CD4-positive, alpha-beta T cell treated with Interleukin-17A for 4 hours (primary cell): ENCODE results near the gene NOS1AP.
"Not testable (repeated sequence)": the region's sequence is repeated elsewhere in the genome, so short reads cannot be mapped to it uniquely, and the experiment has no call there.

Experiments
- DNase-seq: peaks from one replicate; pipeline ENCODE4 v3.0.0-alpha.2; 2020; ENCODE audit warnings: mixed read lengths

Gene NOS1AP

GRCh38 chr1:162060314-162060713 is 9.2 kb upstream of the NOS1AP start:
- DNase-seq, result no peak

- DNase-seq, result no peak
Measured at GRCh38 chr1:162062542-162063015, 6.9 kb upstream of the NOS1AP start.

GRCh38 chr1:162065016-162065415 is 4.5 kb upstream of the NOS1AP start:
- DNase-seq, result no peak

GRCh38 chr1:162066836-162067235 is 2.7 kb upstream of the NOS1AP start:
- DNase-seq, result not testable (repeated sequence)

GRCh38 chr1:162067466-162067865 is 2.0 kb upstream of the NOS1AP start:
- no peak for DNase-seq

GRCh38 chr1:162068301-162068700 is 1.2 kb upstream of the NOS1AP start:
- no peak for DNase-seq

GRCh38 chr1:162070094-162070748 is 730 bp downstream of the NOS1AP start:
- DNase-seq, result no peak

- DNase-seq, result no peak
Measured at GRCh38 chr1:162070825-162071224, 1.3 kb downstream of the NOS1AP start.

- DNase-seq, result no peak
Measured at GRCh38 chr1:162072740-162073139, 3.2 kb downstream of the NOS1AP start.

GRCh38 chr1:162074276-162075005 is 5.0 kb downstream of the NOS1AP start:
- no peak for DNase-seq

GRCh38 chr1:162075862-162076261 is 6.4 kb downstream of the NOS1AP start:
- no peak for DNase-seq

- no peak for DNase-seq
Measured at GRCh38 chr1:162077648-162078299, 8.3 kb downstream of the NOS1AP start.

- DNase-seq, result no peak
Measured at GRCh38 chr1:162079030-162079429, 9.5 kb downstream of the NOS1AP start.

GRCh38 chr1:162080472-162081015 is 11.1 kb downstream of the NOS1AP start:
- no peak for DNase-seq

GRCh38 chr1:162081316-162081715 is 11.8 kb downstream of the NOS1AP start:
- no peak for DNase-seq

- DNase-seq, result not testable (repeated sequence)
Measured at GRCh38 chr1:162082080-162082479, 12.6 kb downstream of the NOS1AP start.

- DNase-seq, result no peak
Measured at GRCh38 chr1:162083273-162083672, 13.8 kb downstream of the NOS1AP start.

GRCh38 chr1:162085991-162086390 is 16.5 kb downstream of the NOS1AP start:
- no peak for DNase-seq

- DNase-seq, result no peak
Measured at GRCh38 chr1:162087111-162087510, 17.6 kb downstream of the NOS1AP start.

- DNase-seq, result no peak
Measured at GRCh38 chr1:162087574-162087973, 18.1 kb downstream of the NOS1AP start.

- DNase-seq, result no peak
Measured at GRCh38 chr1:162088281-162088969, 18.9 kb downstream of the NOS1AP start.

- no peak for DNase-seq
Measured at GRCh38 chr1:162089748-162090147, 20.3 kb downstream of the NOS1AP start.

GRCh38 chr1:162090378-162090777 is 20.9 kb downstream of the NOS1AP start:
- no peak for DNase-seq
